ENCODE data around the gene PSAP. TPM values are rescaled to one million over a fixed set of nuclear protein-coding genes. Genes with fewer than 3 reads are reported as not detected.

The PSAP gene
- total and polyA plus RNA-seq, 4 donors = 255 to 671 (median 472) TPM

- TF ChIP-seq REST (IDR thresholded peaks at IDR 0.05) (no peak), FOXA2 (IDR thresholded peaks at IDR 0.05) (no peak), ATF3 (IDR thresholded peaks at IDR 0.05) (no peak), GABPA (IDR thresholded peaks at IDR 0.05 in 1 of 2, conservative IDR thresholded peaks at IDR 0.05 in 1 of 2) (no peak), HNF4G (IDR thresholded peaks at IDR 0.05) (no peak), MAX (IDR thresholded peaks at IDR 0.05) (no peak), NR2F2 (IDR thresholded peaks at IDR 0.05) (no peak), SP1 (IDR thresholded peaks at IDR 0.05) (no peak), RXRA (IDR thresholded peaks at IDR 0.05) (no peak), ZBTB33 (IDR thresholded peaks at IDR 0.05) (no peak), RAD21 (IDR thresholded peaks at IDR 0.05) (no peak), CTCF (IDR thresholded peaks at IDR 0.05; ENCODE audit: low read depth, low read length, missing input control) (no peak), HNF4A (conservative IDR thresholded peaks at IDR 0.05) (no peak), EGR1 (IDR thresholded peaks at IDR 0.05; ENCODE audit: low read depth in 2 of 2) (no peak), YY1 (IDR thresholded peaks at IDR 0.05) (no peak), JUND (IDR thresholded peaks at IDR 0.05) (no peak), FOXA1 (IDR thresholded peaks at IDR 0.05) (no peak), TAF1 (conservative IDR thresholded peaks at IDR 0.05) (no peak)
- no peaks in the 10 kb centered on the region for H3K27me3 ChIP-seq (ENCODE audit: control insufficient read depth in 4 of 4, insufficient read depth in 4 of 4, low read length in 3 of 4)
- H3K36me3 ChIP-seq (ENCODE audit: control insufficient read depth in 4 of 4, insufficient read depth in 3 of 4, low read depth in 1 of 4, low read length in 3 of 4) = no peaks in the 10 kb centered on the region
- H3K9ac ChIP-seq (ENCODE audit: low read depth in 1 of 2, low read length in 2 of 2) = no peak overlapping the region
- H3K4me1 ChIP-seq (ENCODE audit: control insufficient read depth in 4 of 4, insufficient read depth in 4 of 4, low read length in 3 of 4) = no peaks in the 10 kb centered on the region
- no peaks in the 10 kb centered on the region for H3K9me3 ChIP-seq (ENCODE audit: control insufficient read depth in 4 of 4, low read length in 3 of 4)
- H3K4me3 ChIP-seq (ENCODE audit: low read depth in 1 of 3, low read length in 3 of 3) = no peak overlapping the region
- H3K27ac ChIP-seq (ENCODE audit: low read depth in 1 of 2, low read length in 2 of 2) = no peak overlapping the region
- 94% methylated on average over 14 of the region's 14 CpGs for WGBS
- no peak for DNase-seq (ENCODE audit: low spot score)
Measured at GRCh38 chr10:71900441-71901180, 49.6 kb upstream of the PSAP start.

Data from liver (tissue), 9 donors.